ENCODE results near the gene KCNQ1.

- TF ChIP-seq PAX5 (IDR thresholded peaks at IDR 0.05; ENCODE audit: insufficient read depth, low read length, severe bottlenecking) = no peak
- no peak for TF ChIP-seq POLR2AphosphoS5 (IDR thresholded peaks at IDR 0.05; ENCODE audit: low read depth, low read length)
- TF ChIP-seq POLR2A (IDR thresholded peaks at IDR 0.05; ENCODE audit: low read depth, low read length) = no peak
- TF ChIP-seq TAF1 (IDR thresholded peaks at IDR 0.05; ENCODE audit: low read depth, low read length) = no peak
Measured at GRCh38 chr11:2649848-2650247, 205.0 kb downstream of the KCNQ1 start.

Measured in GM12891 (cell line).